Stimulated activated effector memory CD8-positive, alpha-beta T cell treated with anti-CD3 and anti-CD28 coated beads, Interleukin-12 subunit alpha, Interleukin-12 subunit beta, amount 100 ng/mL, for 72 hours (primary cell): ENCODE results near the gene ABCA6.
"Not testable (repeated sequence)": the region's sequence is repeated elsewhere in the genome, so short reads cannot be mapped to it uniquely, and the experiment has no call there.

Experiments used
- ATAC-seq: fragments of 150-1000 bp; cut with Tn5 transposase; 2 replicates; pipeline ENCODE4 v1.10.0; 2021
- DNase-seq, 2 donors: peaks; one replicate each; pipeline ENCODE4 v3.0.0; 2021 to 2022; ENCODE audit warnings: low spot score in 2 of 2
- H3K27ac Mint-ChIP-seq: one replicate; pipeline ENCODE4 v1.8.0; 2022; ENCODE audit warnings: mild to moderate bottlenecking, mixed read lengths
- H3K36me3 Mint-ChIP-seq: one replicate; pipeline ENCODE4 v1.8.0; 2022; ENCODE audit warnings: mild to moderate bottlenecking, mixed read lengths
- H3K4me1 Mint-ChIP-seq: one replicate; pipeline ENCODE4 v1.8.0; 2022; ENCODE audit warnings: mixed read lengths
- H3K4me3 Mint-ChIP-seq: one replicate; pipeline ENCODE4 v1.8.0; 2022; ENCODE audit warnings: mild to moderate bottlenecking, mixed read lengths
- H3K9me3 Mint-ChIP-seq: one replicate; pipeline ENCODE4 v1.8.0; 2022; ENCODE audit warnings: mixed read lengths

ABCA6 gene, protein sequence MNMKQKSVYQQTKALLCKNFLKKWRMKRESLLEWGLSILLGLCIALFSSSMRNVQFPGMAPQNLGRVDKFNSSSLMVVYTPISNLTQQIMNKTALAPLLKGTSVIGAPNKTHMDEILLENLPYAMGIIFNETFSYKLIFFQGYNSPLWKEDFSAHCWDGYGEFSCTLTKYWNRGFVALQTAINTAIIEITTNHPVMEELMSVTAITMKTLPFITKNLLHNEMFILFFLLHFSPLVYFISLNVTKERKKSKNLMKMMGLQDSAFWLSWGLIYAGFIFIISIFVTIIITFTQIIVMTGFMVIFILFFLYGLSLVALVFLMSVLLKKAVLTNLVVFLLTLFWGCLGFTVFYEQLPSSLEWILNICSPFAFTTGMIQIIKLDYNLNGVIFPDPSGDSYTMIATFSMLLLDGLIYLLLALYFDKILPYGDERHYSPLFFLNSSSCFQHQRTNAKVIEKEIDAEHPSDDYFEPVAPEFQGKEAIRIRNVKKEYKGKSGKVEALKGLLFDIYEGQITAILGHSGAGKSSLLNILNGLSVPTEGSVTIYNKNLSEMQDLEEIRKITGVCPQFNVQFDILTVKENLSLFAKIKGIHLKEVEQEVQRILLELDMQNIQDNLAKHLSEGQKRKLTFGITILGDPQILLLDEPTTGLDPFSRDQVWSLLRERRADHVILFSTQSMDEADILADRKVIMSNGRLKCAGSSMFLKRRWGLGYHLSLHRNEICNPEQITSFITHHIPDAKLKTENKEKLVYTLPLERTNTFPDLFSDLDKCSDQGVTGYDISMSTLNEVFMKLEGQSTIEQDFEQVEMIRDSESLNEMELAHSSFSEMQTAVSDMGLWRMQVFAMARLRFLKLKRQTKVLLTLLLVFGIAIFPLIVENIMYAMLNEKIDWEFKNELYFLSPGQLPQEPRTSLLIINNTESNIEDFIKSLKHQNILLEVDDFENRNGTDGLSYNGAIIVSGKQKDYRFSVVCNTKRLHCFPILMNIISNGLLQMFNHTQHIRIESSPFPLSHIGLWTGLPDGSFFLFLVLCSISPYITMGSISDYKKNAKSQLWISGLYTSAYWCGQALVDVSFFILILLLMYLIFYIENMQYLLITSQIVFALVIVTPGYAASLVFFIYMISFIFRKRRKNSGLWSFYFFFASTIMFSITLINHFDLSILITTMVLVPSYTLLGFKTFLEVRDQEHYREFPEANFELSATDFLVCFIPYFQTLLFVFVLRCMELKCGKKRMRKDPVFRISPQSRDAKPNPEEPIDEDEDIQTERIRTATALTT (N-terminal part only)

GRCh38 chr17:69141431-69142174, at the start of gene ABCA6:
Gene ABCA6 (minus strand): TSS chr17:69141895. CDS start chr17:69140703, 1,192 bp downstream.
- Mint-ChIP-seq H3K4me1 (no peaks in the 10 kb centered on the region), H3K4me3 (no peak within 1 kb of the TSS), H3K9me3 (no peaks in the 10 kb centered on the region), H3K27ac (no peak within 1 kb of the TSS), H3K36me3 (no peaks in the 10 kb centered on the region)
- ATAC-seq (no peak), DNase-seq (no peak)

DNA sequence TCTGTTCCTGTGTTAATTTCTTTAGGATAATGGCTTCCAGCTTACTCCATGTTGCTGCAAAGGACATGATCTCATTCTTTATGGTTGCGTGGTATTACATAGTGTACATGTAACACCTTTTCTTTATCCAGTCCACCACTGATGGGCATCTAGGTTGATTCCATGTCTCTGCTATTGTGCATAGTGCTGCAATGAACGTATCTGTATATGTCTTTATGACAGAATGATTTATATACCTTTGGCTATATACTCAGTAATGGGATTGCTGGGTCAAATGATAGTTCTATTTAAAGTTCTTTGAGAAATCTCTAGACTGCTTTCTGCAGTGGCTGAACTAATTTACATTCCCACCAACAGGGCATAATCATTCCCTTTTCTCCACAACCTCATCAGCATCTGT, 47.1 kb upstream of the ABCA6 start:
- H3K36me3 Mint-ChIP-seq: no peaks in the 10 kb centered on the region

DNA sequence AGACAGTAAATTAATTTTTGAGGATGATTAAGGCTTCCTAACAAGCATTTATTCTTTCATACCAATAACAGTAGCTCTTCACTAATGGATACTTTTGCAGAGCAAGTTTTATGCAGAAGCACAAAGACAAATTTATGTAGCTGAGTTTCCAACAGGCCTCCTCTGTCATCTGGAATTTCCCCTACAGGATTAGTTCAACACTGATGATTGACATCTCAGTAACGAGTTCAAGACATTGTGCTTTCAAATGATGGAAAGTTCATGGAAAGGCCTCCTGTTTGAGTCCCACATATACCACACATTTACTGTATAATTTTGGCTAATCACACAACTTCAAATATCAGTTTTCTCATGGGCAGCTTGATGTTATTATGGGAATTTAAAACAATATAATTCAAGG, 46.4 kb upstream of the ABCA6 start:
- H3K4me3 Mint-ChIP-seq: no peak overlapping the region
- no peak overlapping the region for H3K27ac Mint-ChIP-seq
- DNase-seq (no peak), ATAC-seq (no peak)
- H3K4me1 Mint-ChIP-seq: no peaks in the 10 kb centered on the region
- no peaks in the 10 kb centered on the region for H3K36me3 Mint-ChIP-seq
- H3K9me3 Mint-ChIP-seq: no peaks in the 10 kb centered on the region

More for the DNA sequence above, 47.1 kb upstream of the ABCA6 start:
- Mint-ChIP-seq H3K27ac (no peak overlapping the region), H3K4me3 (no peak overlapping the region), H3K4me1 (no peaks in the 10 kb centered on the region), H3K9me3 (no peaks in the 10 kb centered on the region)
- ATAC-seq (no peak), DNase-seq (no peak)

DNA sequence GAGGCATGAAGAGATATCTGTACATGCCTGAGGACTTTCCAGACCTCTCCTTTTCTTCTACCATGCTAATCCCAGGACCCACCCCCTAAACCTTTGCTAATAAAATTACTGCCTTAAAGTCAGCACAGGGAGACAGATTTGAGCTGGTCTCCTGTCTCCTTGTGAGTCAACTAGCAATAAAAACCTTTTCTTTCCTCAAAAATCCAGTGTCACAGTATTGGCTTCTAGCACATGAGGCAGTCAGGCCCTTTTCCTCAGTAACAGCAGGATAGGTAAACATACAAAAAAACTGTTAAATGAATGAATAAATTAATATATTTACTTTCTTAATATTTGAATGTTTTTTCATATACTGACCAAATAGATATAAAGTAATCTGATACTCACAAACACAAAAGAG, 45.6 kb upstream of the ABCA6 start:
- H3K9me3 Mint-ChIP-seq: no peaks in the 10 kb centered on the region

DNA sequence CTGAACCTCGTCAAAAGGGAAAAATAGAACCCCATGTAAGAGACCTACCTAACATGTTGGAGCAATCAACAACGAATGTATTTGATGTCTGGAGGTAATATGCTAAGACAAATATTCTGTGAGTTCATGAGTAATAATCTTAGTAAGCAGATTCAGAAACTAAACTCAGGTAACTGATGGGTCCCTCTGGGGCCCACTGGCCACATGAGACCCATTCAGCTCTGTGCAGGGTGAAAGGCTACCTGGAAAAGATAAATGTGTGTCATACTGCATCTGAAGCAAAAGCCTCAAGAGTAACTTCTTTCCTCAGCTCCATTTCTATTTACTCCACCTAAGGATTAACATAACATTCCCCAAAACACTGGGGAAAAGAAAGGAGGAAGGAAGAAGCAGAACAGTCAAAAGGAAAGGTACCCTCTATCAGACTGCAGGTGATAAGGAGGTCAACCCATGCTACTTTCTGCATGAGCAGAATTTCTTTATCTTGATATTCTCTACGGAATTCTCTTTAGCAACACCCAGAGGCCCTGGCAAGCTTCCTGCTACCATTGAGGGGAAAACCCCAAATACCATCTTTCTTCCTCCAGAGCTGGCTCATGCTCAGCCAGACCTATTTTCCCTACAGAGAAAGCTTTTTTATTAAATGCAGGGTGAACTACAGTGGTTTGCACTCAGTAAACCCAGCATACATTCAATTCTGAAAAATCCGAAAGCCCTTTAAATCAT, 37.7 kb upstream of the ABCA6 start:
- H3K27ac Mint-ChIP-seq: no peak overlapping the region
- no peak overlapping the region for H3K4me3 Mint-ChIP-seq
- DNase-seq: no peak
- ATAC-seq: no peak
- H3K36me3 Mint-ChIP-seq: no peaks in the 10 kb centered on the region
- no peaks in the 10 kb centered on the region for H3K9me3 Mint-ChIP-seq
- no peaks in the 10 kb centered on the region for H3K4me1 Mint-ChIP-seq

More for the DNA sequence above, 45.6 kb upstream of the ABCA6 start:
- no peak for ATAC-seq
- H3K4me1 Mint-ChIP-seq: no peaks in the 10 kb centered on the region
- H3K36me3 Mint-ChIP-seq: no peaks in the 10 kb centered on the region
- H3K27ac Mint-ChIP-seq: no peak overlapping the region
- no peak overlapping the region for H3K4me3 Mint-ChIP-seq
- DNase-seq: no peak

GRCh38 chr17:69176457-69176795, 34.7 kb upstream of the ABCA6 start:
- H3K4me1 Mint-ChIP-seq: no peaks in the 10 kb centered on the region
- DNase-seq (no peak), ATAC-seq (no peak)
- H3K4me3 Mint-ChIP-seq: no peak overlapping the region
- no peaks in the 10 kb centered on the region for H3K36me3 Mint-ChIP-seq
- H3K9me3 Mint-ChIP-seq: no peaks in the 10 kb centered on the region
- no peak overlapping the region for H3K27ac Mint-ChIP-seq

DNA sequence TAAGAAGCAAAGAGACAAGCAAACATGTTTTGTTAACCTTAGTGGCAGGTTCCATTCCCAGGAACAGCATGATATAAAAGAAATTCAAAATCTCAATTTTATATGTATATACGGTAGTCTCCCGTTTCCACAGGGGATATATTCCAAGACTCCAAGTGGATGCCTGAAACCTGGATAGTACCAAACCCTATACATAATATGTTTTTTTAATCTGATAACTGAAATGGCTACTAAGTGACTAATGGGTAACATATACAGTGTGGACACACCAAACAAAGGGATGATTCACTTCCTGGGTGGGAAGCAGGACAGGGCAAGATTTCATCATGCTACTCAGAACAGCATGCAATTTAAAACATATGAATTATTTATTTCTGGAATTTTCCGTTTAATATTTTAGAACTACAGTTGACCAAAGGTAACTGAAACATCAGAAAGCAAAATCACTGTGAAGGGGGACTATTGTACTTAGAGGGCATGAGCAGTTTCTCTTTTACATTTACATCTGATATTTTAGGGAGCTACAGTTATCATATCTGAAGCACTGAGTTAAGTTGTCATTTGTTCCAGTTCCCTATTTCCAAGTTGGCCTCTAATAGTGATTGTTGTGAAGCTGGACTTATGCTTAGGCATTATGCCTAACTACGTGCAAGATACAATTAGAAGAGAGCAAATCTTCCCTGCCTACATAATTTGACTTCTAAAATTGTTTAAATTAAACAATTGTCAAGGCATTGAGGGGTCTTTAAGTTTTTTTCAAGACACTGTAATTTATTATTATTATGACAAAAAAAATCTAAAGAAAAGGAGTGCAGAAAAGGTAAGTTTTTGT, 34.1 kb upstream of the ABCA6 start:
- Mint-ChIP-seq H3K4me3 (no peak overlapping the region), H3K4me1 (no peaks in the 10 kb centered on the region), H3K9me3 (no peaks in the 10 kb centered on the region), H3K27ac (no peak overlapping the region), H3K36me3 (no peaks in the 10 kb centered on the region)
- DNase-seq: no peak
- peak; percentile 51 for ATAC-seq

GRCh38 chr17:69175262-69175624, 33.5 kb upstream of the ABCA6 start:
- Mint-ChIP-seq H3K36me3 (no peaks in the 10 kb centered on the region), H3K27ac (no peak overlapping the region), H3K4me1 (no peaks in the 10 kb centered on the region)

GRCh38 chr17:69173118-69173517, 31.4 kb upstream of the ABCA6 start:
- Mint-ChIP-seq H3K4me3 (no peak overlapping the region), H3K9me3 (no peaks in the 10 kb centered on the region), H3K36me3 (no peaks in the 10 kb centered on the region), H3K4me1 (no peaks in the 10 kb centered on the region), H3K27ac (no peak overlapping the region)
- no peak for DNase-seq
- no peak for ATAC-seq

More at GRCh38 chr17:69175262-69175624, 33.5 kb upstream of the ABCA6 start:
- ATAC-seq (no peak), DNase-seq (no peak)
- Mint-ChIP-seq H3K9me3 (no peaks in the 10 kb centered on the region), H3K4me3 (no peak overlapping the region)

DNA sequence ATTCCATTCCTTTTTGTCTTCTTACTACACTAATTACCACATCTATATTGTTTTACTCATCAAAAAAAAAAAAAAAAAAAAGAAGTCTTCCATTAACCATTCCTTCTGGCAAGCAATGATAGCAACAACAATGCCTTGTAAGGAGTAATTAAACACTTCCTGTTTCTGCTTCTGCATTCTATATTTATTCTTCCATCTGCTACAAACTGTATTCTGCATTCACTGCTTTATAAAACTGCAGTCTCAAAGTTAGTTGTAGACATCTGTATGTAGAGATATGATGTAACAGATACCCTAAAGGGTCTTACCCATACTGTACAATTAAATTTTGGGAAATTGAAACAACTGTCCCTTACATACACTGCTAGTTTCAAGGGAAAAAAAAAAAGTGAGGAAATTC, 28.7 kb upstream of the ABCA6 start:
- ATAC-seq (no peak), DNase-seq (no peak)
- Mint-ChIP-seq H3K27ac (no peak overlapping the region), H3K4me1 (no peaks in the 10 kb centered on the region), H3K4me3 (no peak overlapping the region), H3K36me3 (no peaks in the 10 kb centered on the region), H3K9me3 (no peaks in the 10 kb centered on the region)

GRCh38 chr17:69168642-69169041, 26.9 kb upstream of the ABCA6 start:
- not testable (repeated sequence) for H3K4me3 Mint-ChIP-seq, ATAC-seq, H3K9me3 Mint-ChIP-seq, H3K27ac Mint-ChIP-seq, H3K4me1 Mint-ChIP-seq, DNase-seq, H3K36me3 Mint-ChIP-seq

GRCh38 chr17:69166957-69167356, 25.3 kb upstream of the ABCA6 start:
- no peaks in the 10 kb centered on the region for H3K9me3 Mint-ChIP-seq
- ATAC-seq: no peak
- H3K4me1 Mint-ChIP-seq: no peaks in the 10 kb centered on the region

DNA sequence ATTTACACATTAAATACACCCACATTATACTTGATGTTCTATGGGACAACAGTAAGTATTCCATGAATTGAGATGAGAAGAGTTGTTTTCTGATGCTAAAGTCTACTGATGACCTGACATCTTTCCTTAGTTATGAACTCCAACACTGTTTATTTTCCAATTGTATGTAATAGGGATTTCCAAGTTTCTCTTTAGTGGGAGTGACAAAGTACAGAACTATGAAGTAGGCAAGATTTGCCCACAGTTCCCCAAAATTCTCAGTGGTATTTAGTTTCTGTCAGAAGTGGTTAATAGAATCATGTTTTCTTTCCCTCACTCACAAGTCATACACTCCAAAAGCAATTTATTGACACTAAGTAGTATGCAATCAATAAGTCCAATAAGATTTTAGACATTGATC, 22.5 kb upstream of the ABCA6 start:
- Mint-ChIP-seq H3K4me3 (no peak overlapping the region), H3K4me1 (no peaks in the 10 kb centered on the region), H3K9me3 (no peaks in the 10 kb centered on the region), H3K27ac (no peak overlapping the region), H3K36me3 (no peaks in the 10 kb centered on the region)
- no peak for ATAC-seq
- no peak for DNase-seq

More at GRCh38 chr17:69166957-69167356, 25.3 kb upstream of the ABCA6 start:
- no peak for DNase-seq
- Mint-ChIP-seq H3K27ac (no peak overlapping the region), H3K36me3 (no peaks in the 10 kb centered on the region), H3K4me3 (no peak overlapping the region)
